Kidney (tissue), 14 donors: ENCODE measurements around the gene CENATAC. TPM values are rescaled to one million over a fixed set of nuclear protein-coding genes. Genes with fewer than 3 reads are reported as not detected.
"Not testable (repeated sequence)": the region's sequence is repeated elsewhere in the genome, so short reads cannot be mapped to it uniquely, and the experiment has no call there.

Experiments used
- DNase-seq, 5 donors: peaks; one replicate each; pipeline ENCODE4 v3.0.0-alpha.2; 2013 to 2020
- FAIRE-seq: peaks from 2 replicates; lab custom pipeline; 2012; peaks lifted over from hg19 to GRCh38; lab: Jason Lieb, UNC
- H3K27ac ChIP-seq, 2 donors: one replicate each; pipeline ENCODE4 v1.7.0; 2013; ENCODE audit warnings: low read depth in 2 of 2, low read length in 2 of 2, inconsistent platforms in 1 of 2
- H3K27me3 ChIP-seq: one replicate; pipeline ENCODE4 v1.7.1; 2013; ENCODE audit warnings: low read length, inconsistent platforms; ENCODE audit not compliant: control insufficient read depth, insufficient read depth
- H3K36me3 ChIP-seq, 3 donors: one replicate each; pipeline versions ENCODE4 v1.7.0 to v1.7.1; 2013; ENCODE audit warnings: low read length in 3 of 3, control low read depth in 1 of 3, inconsistent platforms in 1 of 3; ENCODE audit not compliant: insufficient read depth in 3 of 3, control insufficient read depth in 2 of 3
- H3K4me1 ChIP-seq, 3 donors: one replicate each; pipeline versions ENCODE4 v1.7.0 to v1.7.1; 2013; ENCODE audit warnings: low read length in 3 of 3, inconsistent platforms in 1 of 3, low read depth in 1 of 3; ENCODE audit not compliant: control insufficient read depth in 2 of 3, insufficient read depth in 2 of 3
- H3K4me3 ChIP-seq, 3 donors: one replicate each; pipeline versions ENCODE4 v1.7.0 to v1.8.1; 2013; ENCODE audit warnings: low read length in 3 of 3, control low read depth in 1 of 3, inconsistent platforms in 1 of 3
- H3K9ac ChIP-seq, 3 donors: one replicate each; pipeline versions ENCODE4 v1.7.0 to v1.7.1; 2013; ENCODE audit warnings: low read length in 3 of 3, control low read depth in 1 of 3, inconsistent platforms in 1 of 3
- H3K9me3 ChIP-seq, 3 donors: one replicate each; pipeline versions ENCODE4 v1.7.0 to v1.7.1; 2013; ENCODE audit warnings: low read length in 3 of 3, control low read depth in 1 of 3, inconsistent platforms in 1 of 3; ENCODE audit not compliant: control insufficient read depth in 2 of 3, insufficient read depth in 1 of 3
- CTCF ChIP-seq: IDR thresholded peaks from 3 replicates; pipeline ENCODE4 v1.5.1; 2012; ENCODE audit warnings: mild to moderate bottlenecking, moderate library complexity, borderline replicate concordance; ENCODE audit not compliant: insufficient read depth; ENCODE audit errors: extremely low read depth
- intact Hi-C: fragments of 100-400 bp; cut with DNase I; formaldehyde crosslinking; loops from one replicate; pipeline ENCODE4 v1.11.1; 2022
- polyA plus RNA-seq: library from polyadenylated mRNA; stranded (reverse); fragments of 350-450 nt; fragmentation: Illumina TruSeq; extraction: RNeasy Lipid Tissue Mini Kit (QIAGEN cat#74804); gene quantifications from one replicate; pipeline ENCODE4 v1.2.3, GENCODE V29; 2014; ENCODE audit warnings: low read depth, low replicate concordance; ENCODE audit not compliant: insufficient read depth
- total RNA-seq: library from RNA; stranded (reverse); fragmentation: NEBNext Ultra II Directional; extraction: Animal tissue kit (Norgen Biotek cat#: 25700); gene quantifications from one replicate; pipeline ENCODE4 v1.2.1, GENCODE V29; 2021
- donor health status: control.
- donor health status: control.
- donor health status: control.
- donor health status: control.
- donor health status: control.
- donor health status: DM: yes; HTN: yes; CAD: no.
- donor health status: Normal renal cell carcinoma (clear cell type).

Gene CENATAC
- total and polyA plus RNA-seq, 2 donors from 2014 or later: 19.8 to 45.0 TPM

- TF ChIP-seq CTCF: no peak
- no peak for FAIRE-seq
- H3K4me3 ChIP-seq: peak overlapping the region; percentile 62 to 80 (median 69)
- intact Hi-C loops: no loop called here
- DNase-seq: peak in 2 of 5 donors; percentile 24 to 88
- peak overlapping the region; percentile 44 to 89 (median 82) for H3K9ac ChIP-seq
- H3K27me3 ChIP-seq: no peaks in the 10 kb centered on the region
- peaks cover 0 to 41% (median 28%) of the 10 kb centered on the region in 3 donors for H3K36me3 ChIP-seq
- H3K4me1 ChIP-seq: peaks cover 0 to 11% (median 8%) of the 10 kb centered on the region in 3 donors
- H3K9me3 ChIP-seq: no peaks in the 10 kb centered on the region
- H3K27ac ChIP-seq: peak overlapping the region; percentile 60 to 83
Observed at GRCh38 chr11:119056421-119056999, 58.6 kb downstream of the CENATAC start.

DNA sequence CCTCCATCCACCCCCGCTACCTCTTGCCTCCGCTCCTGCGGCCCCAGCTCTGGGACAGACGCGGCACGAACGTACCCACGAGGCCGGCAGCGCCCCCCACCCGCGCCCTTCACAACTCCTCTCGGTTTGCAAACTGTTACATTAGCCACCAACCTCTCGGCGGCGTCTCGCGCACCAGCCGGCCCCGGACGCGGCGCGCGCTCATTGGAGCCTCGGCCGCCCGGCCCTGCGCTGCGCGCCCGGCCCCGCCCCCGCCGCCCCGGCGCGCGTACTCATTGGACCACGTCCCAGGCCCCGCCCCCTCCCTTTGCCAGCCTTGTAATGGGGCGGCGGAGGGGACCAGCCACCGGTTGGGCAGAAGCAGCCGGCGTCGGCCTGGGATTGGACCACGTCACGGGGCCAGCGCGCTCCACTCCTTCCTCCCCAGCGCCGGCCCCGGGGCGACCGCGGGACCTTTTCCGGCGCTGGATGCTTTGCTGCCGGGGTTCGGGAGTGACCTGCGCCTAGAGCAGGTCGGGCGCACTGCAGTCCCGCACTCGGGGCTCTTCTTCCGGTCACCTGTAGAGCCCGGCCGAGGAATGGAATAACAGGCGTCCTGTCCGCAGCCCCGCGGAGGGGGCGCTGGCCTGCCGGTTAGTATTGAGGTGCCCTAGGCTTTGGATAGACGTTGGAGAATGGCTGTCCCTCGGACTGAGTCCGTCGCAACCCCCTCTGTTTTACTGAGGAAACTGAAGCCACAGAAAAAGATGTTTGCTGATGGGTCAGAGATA, 59.2 kb downstream of the CENATAC start, which contains the start of gene HYOU1:
TSS of gene HYOU1 (minus strand) at position 206 of the 770 bp plus-strand sequence. CDS start 1,045 bp downstream, outside the sequence.
- FAIRE-seq (no peak), DNase-seq (peak; percentile 97 to 99 (median 98))
- H3K27me3 ChIP-seq: no peaks in the 10 kb centered on the region
- peak within 1 kb of the TSS; percentile 63 to 88 (median 78) for H3K4me3 ChIP-seq
- peak; percentile 26 for TF ChIP-seq CTCF
- peak within 1 kb of the TSS; percentile 81 to 83 for H3K27ac ChIP-seq
- H3K9ac ChIP-seq: peak within 1 kb of the TSS; percentile 44 to 89 (median 82)
- intact Hi-C loops: no loop called here
- peaks cover 0 to 11% (median 8%) of the 10 kb centered on the region in 3 donors for H3K4me1 ChIP-seq
- no peaks in the 10 kb centered on the region for H3K9me3 ChIP-seq
- peaks cover 0 to 35% (median 21%) of the 10 kb centered on the region in 3 donors for H3K36me3 ChIP-seq

- H3K4me1 ChIP-seq: peaks cover 0 to 11% (median 8%) of the 10 kb centered on the region in 3 donors
- H3K9me3 ChIP-seq, H3K9ac ChIP-seq, DNase-seq, H3K27ac ChIP-seq, intact Hi-C loops, H3K4me3 ChIP-seq, H3K27me3 ChIP-seq, FAIRE-seq: not testable (repeated sequence)
- peaks cover 0 to 15% (median 6%) of the 10 kb centered on the region in 3 donors for H3K36me3 ChIP-seq
Observed at GRCh38 chr11:119059128-119059527, 61.2 kb downstream of the CENATAC start.

GRCh38 chr11:119061256-119061655, 63.3 kb downstream of the CENATAC start:
- Histone ChIP-seq H3K9ac (no peak overlapping the region), H3K36me3 (peaks cover 0 to 4% (median 0%) of the 10 kb centered on the region in 3 donors), H3K27ac (no peak overlapping the region), H3K9me3 (no peaks in the 10 kb centered on the region), H3K4me3 (no peak overlapping the region), H3K4me1 (peaks cover 0 to 5% (median 3%) of the 10 kb centered on the region in 3 donors), H3K27me3 (no peaks in the 10 kb centered on the region)
- FAIRE-seq (no peak), DNase-seq (no peak)
- intact Hi-C loops: no loop called here
- no peak for TF ChIP-seq CTCF
